HUES48 (cell line): ENCODE data around the gene KCNJ18.
"Not testable (repeated sequence)": the region's sequence is repeated elsewhere in the genome, so short reads cannot be mapped to it uniquely, and the experiment has no call there.

Source experiments
- H3K27ac ChIP-seq: one replicate; pipeline ENCODE4 v1.7.0; 2013; ENCODE audit warnings: low read depth, low read length, inconsistent platforms
- H3K27me3 ChIP-seq: 2 replicates; pipeline ENCODE4 v1.6.1; 2013; ENCODE audit warnings: mild to moderate bottlenecking, low read length; ENCODE audit not compliant: control insufficient read depth, insufficient read depth
- H3K36me3 ChIP-seq: 2 replicates; pipeline ENCODE4 v1.6.1; 2013; ENCODE audit warnings: low read length; ENCODE audit not compliant: control insufficient read depth, insufficient read depth
- H3K4me1 ChIP-seq: 2 replicates; pipeline ENCODE4 v1.6.1; 2013; ENCODE audit warnings: mild to moderate bottlenecking, low read length; ENCODE audit not compliant: control insufficient read depth, insufficient read depth
- H3K4me3 ChIP-seq: 2 replicates; pipeline ENCODE4 v1.5.1; 2013; ENCODE audit warnings: mild to moderate bottlenecking, low read depth, low read length
- H3K9ac ChIP-seq: 2 replicates; pipeline ENCODE4 v1.6.1; 2013; ENCODE audit warnings: mild to moderate bottlenecking, low read depth, low read length, moderate library complexity
- H3K9me3 ChIP-seq: 2 replicates; pipeline ENCODE4 v1.6.1; 2013; ENCODE audit warnings: low read length; ENCODE audit not compliant: control insufficient read depth, insufficient read depth

The KCNJ18 gene

GRCh38 chr17:21665935-21666493, 26.3 kb upstream of the KCNJ18 start:
- not testable (repeated sequence) for H3K27ac ChIP-seq, H3K4me3 ChIP-seq, H3K9ac ChIP-seq, H3K27me3 ChIP-seq, H3K4me1 ChIP-seq, H3K36me3 ChIP-seq
- H3K9me3 ChIP-seq = peaks cover 90% of the 10 kb centered on the region

GRCh38 chr17:21666711-21667412, 25.5 kb upstream of the KCNJ18 start:
- peaks cover 90% of the 10 kb centered on the region for H3K9me3 ChIP-seq
- H3K9ac ChIP-seq = not testable (repeated sequence)

GRCh38 chr17:21667413-21668117, 24.8 kb upstream of the KCNJ18 start:
- H3K9me3 ChIP-seq = peaks cover 86% of the 10 kb centered on the region
- not testable (repeated sequence) for H3K4me1 ChIP-seq, H3K27me3 ChIP-seq, H3K4me3 ChIP-seq, H3K27ac ChIP-seq, H3K9ac ChIP-seq, H3K36me3 ChIP-seq

More at GRCh38 chr17:21666711-21667412, 25.5 kb upstream of the KCNJ18 start:
- not testable (repeated sequence) for H3K27ac ChIP-seq, H3K36me3 ChIP-seq, H3K4me1 ChIP-seq, H3K27me3 ChIP-seq, H3K4me3 ChIP-seq

- peaks cover 85% of the 10 kb centered on the region for H3K9me3 ChIP-seq
- not testable (repeated sequence) for H3K27ac ChIP-seq, H3K4me1 ChIP-seq, H3K27me3 ChIP-seq, H3K9ac ChIP-seq, H3K4me3 ChIP-seq, H3K36me3 ChIP-seq
These were observed 24.2 kb upstream of the KCNJ18 start for GRCh38 chr17:21668118-21668488.

GRCh38 chr17:21668746-21669508, 23.4 kb upstream of the KCNJ18 start:
- H3K9ac ChIP-seq, H3K4me1 ChIP-seq, H3K4me3 ChIP-seq, H3K36me3 ChIP-seq, H3K27ac ChIP-seq, H3K27me3 ChIP-seq: not testable (repeated sequence)
- peaks cover 85% of the 10 kb centered on the region for H3K9me3 ChIP-seq

GRCh38 chr17:21669616-21670360, 22.5 kb upstream of the KCNJ18 start:
- H3K9me3 ChIP-seq = peaks cover 86% of the 10 kb centered on the region
- not testable (repeated sequence) for H3K4me1 ChIP-seq, H3K27me3 ChIP-seq, H3K27ac ChIP-seq, H3K9ac ChIP-seq, H3K4me3 ChIP-seq, H3K36me3 ChIP-seq

GRCh38 chr17:21670361-21671155, 21.8 kb upstream of the KCNJ18 start:
- not testable (repeated sequence) for H3K27me3 ChIP-seq, H3K36me3 ChIP-seq, H3K9ac ChIP-seq, H3K4me1 ChIP-seq, H3K27ac ChIP-seq, H3K4me3 ChIP-seq
- H3K9me3 ChIP-seq = peaks cover 88% of the 10 kb centered on the region

GRCh38 chr17:21671437-21671836, 20.9 kb upstream of the KCNJ18 start:
- not testable (repeated sequence) for H3K27me3 ChIP-seq, H3K27ac ChIP-seq, H3K36me3 ChIP-seq, H3K4me1 ChIP-seq, H3K9ac ChIP-seq, H3K4me3 ChIP-seq
- peaks cover 88% of the 10 kb centered on the region for H3K9me3 ChIP-seq

- H3K27me3 ChIP-seq, H3K4me1 ChIP-seq, H3K4me3 ChIP-seq, H3K36me3 ChIP-seq, H3K27ac ChIP-seq, H3K9ac ChIP-seq: not testable (repeated sequence)
- peaks cover 90% of the 10 kb centered on the region for H3K9me3 ChIP-seq
These were observed 20.5 kb upstream of the KCNJ18 start for GRCh38 chr17:21671871-21672270.
